Measurements from ENCODE around the gene TBC1D32.
"Not testable (repeated sequence)": the region's sequence is repeated elsewhere in the genome, so short reads cannot be mapped to it uniquely, and the experiment has no call there.

TBC1D32 gene

GRCh38 chr6:121188356-121188755 is 145.9 kb downstream of the TBC1D32 start:
- TF ChIP-seq CTCF (IDR thresholded peaks at IDR 0.05; ENCODE audit: low read depth, low read length, missing control alignments) = no peak
- DNase-seq (ENCODE audit: low read depth) = no peak
- H3K4me3 ChIP-seq (ENCODE audit: low read depth, low read length) = no peak overlapping the region

DNA sequence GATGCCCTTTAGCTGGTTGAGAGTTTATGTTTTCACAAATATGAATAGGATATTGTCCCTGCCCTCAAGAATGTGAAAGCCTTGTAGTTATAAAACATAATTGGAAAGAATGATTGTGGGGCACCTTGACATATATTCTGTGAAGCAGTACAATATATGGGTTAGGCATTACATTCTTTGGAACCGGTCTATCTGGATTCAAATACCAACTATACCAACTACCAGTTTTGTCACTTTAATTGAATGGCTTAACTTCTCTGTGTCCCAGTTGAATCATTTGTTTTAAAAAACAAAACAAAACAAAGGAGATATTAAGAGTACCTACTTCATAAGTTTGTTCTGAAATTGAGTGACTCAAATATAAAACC is 146.5 kb downstream of the TBC1D32 start:
- no peak for TF ChIP-seq CTCF (IDR thresholded peaks at IDR 0.05; ENCODE audit: low read depth, low read length, missing control alignments)
- no peak overlapping the region for H3K4me3 ChIP-seq (ENCODE audit: low read depth, low read length)
- no peak for DNase-seq (ENCODE audit: low read depth)

DNA sequence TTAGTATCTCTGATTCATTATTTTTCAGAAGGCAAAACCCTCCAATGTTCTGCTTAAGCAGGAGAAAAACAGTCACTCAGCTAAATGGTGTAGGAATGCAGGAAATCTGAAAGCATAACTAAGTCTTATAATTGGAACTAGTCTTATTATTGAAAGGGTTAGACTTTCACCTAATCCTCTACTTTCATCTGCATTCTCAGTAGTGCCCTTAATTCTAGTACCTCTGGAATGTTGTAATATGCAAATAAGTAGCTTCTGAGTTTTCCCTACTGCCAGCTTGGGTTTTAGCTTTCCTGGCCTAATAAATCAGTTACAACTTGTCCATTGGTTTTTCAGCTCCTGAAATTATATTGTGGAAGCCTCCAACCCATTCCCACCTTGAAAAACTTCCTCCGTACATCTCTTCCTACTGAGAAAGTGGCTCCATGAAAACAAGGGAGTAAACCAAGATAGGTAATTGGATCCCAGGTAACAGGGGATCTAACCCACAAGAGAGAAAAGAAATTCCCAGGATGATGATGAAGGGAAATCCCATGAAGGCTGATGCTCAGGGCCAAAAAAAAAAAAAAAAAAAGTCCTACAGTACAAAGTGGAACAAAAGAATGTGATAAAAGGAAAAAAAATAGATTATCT is 147.0 kb downstream of the TBC1D32 start:
- no peak overlapping the region for H3K4me3 ChIP-seq (ENCODE audit: low read depth, low read length)
- no peak for TF ChIP-seq CTCF (IDR thresholded peaks at IDR 0.05; ENCODE audit: low read depth, low read length, missing control alignments)
- DNase-seq (ENCODE audit: low read depth) = no peak

- no peak for DNase-seq (ENCODE audit: low read depth)
- no peak for TF ChIP-seq CTCF (IDR thresholded peaks at IDR 0.05; ENCODE audit: low read depth, low read length, missing control alignments)
- no peak overlapping the region for H3K4me3 ChIP-seq (ENCODE audit: low read depth, low read length)
Measured at GRCh38 chr6:121183742-121184141, 150.5 kb downstream of the TBC1D32 start.

DNA sequence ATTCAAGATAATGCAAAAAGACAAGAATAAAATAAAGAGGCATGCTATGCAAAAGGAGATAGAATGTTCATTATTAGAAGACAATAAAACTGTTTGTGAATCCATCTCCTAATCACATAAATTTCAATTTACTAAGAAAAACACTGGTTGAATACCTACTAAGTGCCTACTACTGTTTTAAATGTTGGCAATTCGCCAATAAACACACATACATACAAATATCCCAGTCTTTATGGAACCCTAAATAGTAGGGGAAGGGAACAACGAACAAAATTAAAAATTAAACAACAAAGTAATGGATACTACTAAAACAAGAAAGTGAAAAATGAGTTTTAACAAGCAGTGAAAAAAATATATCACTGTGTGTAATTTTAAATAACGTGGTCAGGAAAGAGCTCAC is 158.5 kb downstream of the TBC1D32 start:
- no peak for TF ChIP-seq CTCF (IDR thresholded peaks at IDR 0.05; ENCODE audit: low read depth, low read length, missing control alignments)
- H3K4me3 ChIP-seq (ENCODE audit: low read depth, low read length) = no peak overlapping the region
- DNase-seq (ENCODE audit: low read depth) = no peak

GRCh38 chr6:121172451-121172850 is 161.8 kb downstream of the TBC1D32 start:
- not testable (repeated sequence) for H3K4me3 ChIP-seq (ENCODE audit: low read depth, low read length); DNase-seq (ENCODE audit: low read depth)

DNA sequence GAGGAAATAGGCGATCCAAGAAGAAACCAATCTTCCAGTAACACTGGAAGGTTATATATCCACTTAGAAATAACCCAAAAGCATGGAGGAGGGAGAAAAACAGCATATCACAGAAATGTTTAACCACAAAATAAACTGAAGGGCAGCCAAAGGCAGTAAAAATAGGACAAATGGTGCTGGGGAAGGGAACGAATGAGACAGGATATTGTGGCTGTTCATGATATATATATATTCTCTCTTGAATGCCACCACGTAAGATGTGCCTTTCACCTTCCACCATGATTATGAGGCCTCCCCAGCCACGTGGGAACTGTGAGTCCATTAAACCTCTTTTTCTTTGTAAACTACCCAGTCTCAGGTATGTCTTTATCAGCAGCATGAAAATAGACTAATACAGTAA is 162.4 kb downstream of the TBC1D32 start:
- H3K4me3 ChIP-seq (ENCODE audit: low read depth, low read length) = no peak overlapping the region
- TF ChIP-seq CTCF (IDR thresholded peaks at IDR 0.05; ENCODE audit: low read depth, low read length, missing control alignments) = no peak
- no peak for DNase-seq (ENCODE audit: low read depth)

Measured in GM12864 (cell line).